ENCODE results near the gene DLST. TPM values are rescaled to one million over a fixed set of nuclear protein-coding genes. Genes with fewer than 3 reads are reported as not detected.

DLST gene
- total RNA-seq, 1 donor from 2014 or later = 48.2 TPM

DNA sequence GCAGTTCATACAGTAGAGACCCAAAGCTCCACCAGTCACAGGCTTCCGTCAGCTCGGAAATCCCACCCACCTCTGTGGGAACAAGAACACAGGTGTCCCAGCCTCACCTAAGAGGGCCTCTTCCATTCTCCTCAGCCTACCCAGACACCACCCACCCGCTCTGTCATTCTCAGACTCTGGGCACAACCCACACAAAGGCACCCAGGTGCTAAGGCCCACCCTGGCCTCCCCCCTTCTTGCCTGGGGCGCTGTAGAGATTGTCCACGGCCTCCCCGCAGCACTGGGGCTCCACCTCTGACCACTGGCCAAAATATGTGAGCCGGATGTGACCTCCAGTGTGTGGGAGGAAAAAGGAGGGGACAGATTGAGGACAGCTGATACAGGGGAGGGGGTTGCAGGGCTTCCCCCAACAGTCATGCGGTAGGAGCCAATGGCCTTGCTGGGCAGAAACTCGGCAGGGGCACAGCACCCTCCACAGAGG lies 27.2 kb downstream of the DLST start:
- H3K36me3 ChIP-seq (ENCODE audit: control insufficient read depth, insufficient read depth, low read length) = no peaks in the 10 kb centered on the region
- H3K4me3 ChIP-seq (ENCODE audit: low read depth, low read length) = no peak overlapping the region
- TF ChIP-seq, protein P1, sequence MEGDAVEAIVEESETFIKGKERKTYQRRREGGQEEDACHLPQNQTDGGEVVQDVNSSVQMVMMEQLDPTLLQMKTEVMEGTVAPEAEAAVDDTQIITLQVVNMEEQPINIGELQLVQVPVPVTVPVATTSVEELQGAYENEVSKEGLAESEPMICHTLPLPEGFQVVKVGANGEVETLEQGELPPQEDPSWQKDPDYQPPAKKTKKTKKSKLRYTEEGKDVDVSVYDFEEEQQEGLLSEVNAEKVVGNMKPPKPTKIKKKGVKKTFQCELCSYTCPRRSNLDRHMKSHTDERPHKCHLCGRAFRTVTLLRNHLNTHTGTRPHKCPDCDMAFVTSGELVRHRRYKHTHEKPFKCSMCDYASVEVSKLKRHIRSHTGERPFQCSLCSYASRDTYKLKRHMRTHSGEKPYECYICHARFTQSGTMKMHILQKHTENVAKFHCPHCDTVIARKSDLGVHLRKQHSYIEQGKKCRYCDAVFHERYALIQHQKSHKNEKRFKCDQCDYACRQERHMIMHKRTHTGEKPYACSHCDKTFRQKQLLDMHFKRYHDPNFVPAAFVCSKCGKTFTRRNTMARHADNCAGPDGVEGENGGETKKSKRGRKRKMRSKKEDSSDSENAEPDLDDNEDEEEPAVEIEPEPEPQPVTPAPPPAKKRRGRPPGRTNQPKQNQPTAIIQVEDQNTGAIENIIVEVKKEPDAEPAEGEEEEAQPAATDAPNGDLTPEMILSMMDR (IDR thresholded peaks at IDR 0.05; ENCODE audit: insufficient read depth, low read length, severe bottlenecking) = no peak
- FAIRE-seq (no peak), DNase-seq (ENCODE audit: low read depth) (no peak)
- no peaks in the 10 kb centered on the region for H3K27me3 ChIP-seq (ENCODE audit: control insufficient read depth, insufficient read depth, low read length)

GRCh38 chr14:74909501-74909900 lies 27.8 kb downstream of the DLST start:
- Histone ChIP-seq H3K4me3 (ENCODE audit: low read depth, low read length) (no peak overlapping the region), H3K27me3 (ENCODE audit: control insufficient read depth, insufficient read depth, low read length) (no peaks in the 10 kb centered on the region), H3K36me3 (ENCODE audit: control insufficient read depth, insufficient read depth, low read length) (no peaks in the 10 kb centered on the region)
- TF ChIP-seq, protein P1 (IDR thresholded peaks at IDR 0.05; ENCODE audit: insufficient read depth, low read length, severe bottlenecking) = no peak
- FAIRE-seq (no peak), DNase-seq (ENCODE audit: low read depth) (no peak)

DNA sequence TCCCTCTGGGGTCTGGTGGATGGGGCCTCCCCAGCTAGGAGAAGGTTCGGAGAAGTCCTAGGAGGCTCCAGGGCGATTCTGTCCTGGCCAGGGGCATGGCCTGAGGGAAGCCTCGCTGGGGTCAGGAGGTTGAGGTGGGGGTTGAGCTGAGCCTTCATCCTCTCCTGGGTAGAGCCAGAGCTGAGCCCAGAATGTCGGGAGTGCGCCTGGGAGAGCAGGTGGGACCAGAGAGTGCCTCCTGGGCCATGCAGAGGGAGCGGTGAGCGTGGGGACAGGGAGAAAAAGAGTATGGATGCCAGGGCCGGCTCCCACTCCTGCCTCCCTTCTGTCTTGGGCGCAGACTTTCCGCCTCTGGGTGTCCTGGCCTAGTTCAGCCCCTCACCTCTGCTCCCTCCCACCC lies 28.2 kb downstream of the DLST start:
- FAIRE-seq (no peak), DNase-seq (ENCODE audit: low read depth) (no peak)
- no peaks in the 10 kb centered on the region for H3K27me3 ChIP-seq (ENCODE audit: control insufficient read depth, insufficient read depth, low read length)
- no peaks in the 10 kb centered on the region for H3K36me3 ChIP-seq (ENCODE audit: control insufficient read depth, insufficient read depth, low read length)
- no peak overlapping the region for H3K4me3 ChIP-seq (ENCODE audit: low read depth, low read length)
- TF ChIP-seq, protein P1 (IDR thresholded peaks at IDR 0.05; ENCODE audit: insufficient read depth, low read length, severe bottlenecking) = no peak

DNA sequence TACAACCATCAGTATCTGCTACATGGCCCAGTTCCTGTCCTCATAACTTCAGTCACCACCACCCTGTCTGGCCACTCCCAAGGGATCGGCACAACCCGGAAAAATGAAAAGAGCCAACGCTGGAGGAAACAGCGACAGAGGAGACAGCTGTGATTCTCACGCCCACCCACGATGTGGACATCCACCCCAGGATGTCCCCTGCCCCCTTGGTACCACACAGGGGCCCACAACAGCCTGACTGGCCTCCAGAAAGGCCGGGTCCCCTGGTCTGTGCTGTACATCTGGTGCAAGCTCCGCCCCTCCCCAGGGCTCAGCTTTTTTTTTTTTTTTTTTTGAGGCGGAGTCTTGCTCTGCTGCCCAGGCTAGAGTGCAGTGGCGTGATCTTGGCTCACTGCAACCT lies 28.8 kb downstream of the DLST start:
- no peak for FAIRE-seq
- H3K36me3 ChIP-seq (ENCODE audit: control insufficient read depth, insufficient read depth, low read length) = no peaks in the 10 kb centered on the region
- no peak overlapping the region for H3K4me3 ChIP-seq (ENCODE audit: low read depth, low read length)
- H3K27me3 ChIP-seq (ENCODE audit: control insufficient read depth, insufficient read depth, low read length) = no peaks in the 10 kb centered on the region
- TF ChIP-seq, protein P1 (IDR thresholded peaks at IDR 0.05; ENCODE audit: insufficient read depth, low read length, severe bottlenecking) = no peak
- no peak for DNase-seq (ENCODE audit: low read depth)

DNA sequence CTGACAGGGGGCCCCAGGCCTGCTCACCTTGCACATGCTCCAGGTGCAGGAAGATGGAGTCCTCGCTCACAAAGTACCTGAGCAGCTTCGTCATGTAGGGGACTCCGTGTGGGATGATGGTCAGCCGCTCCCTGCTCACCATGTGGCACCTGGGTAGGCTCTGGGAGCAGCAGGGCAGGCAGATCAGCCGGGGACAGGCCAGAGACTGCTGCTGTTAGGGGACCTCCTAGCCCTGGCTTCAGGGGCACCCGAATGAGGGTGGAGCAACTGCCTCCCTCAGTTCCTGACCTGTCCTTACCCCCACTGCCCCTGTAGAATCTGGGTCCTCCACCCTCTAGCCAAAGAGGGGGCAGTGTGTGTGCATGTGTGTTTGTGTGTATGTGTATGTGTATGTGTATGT lies 29.5 kb downstream of the DLST start:
- FAIRE-seq = peak; percentile 82
- no peak for DNase-seq (ENCODE audit: low read depth)
- TF ChIP-seq, protein P1 (IDR thresholded peaks at IDR 0.05; ENCODE audit: insufficient read depth, low read length, severe bottlenecking) = no peak
- Histone ChIP-seq H3K36me3 (ENCODE audit: control insufficient read depth, insufficient read depth, low read length) (no peaks in the 10 kb centered on the region), H3K4me3 (ENCODE audit: low read depth, low read length) (no peak overlapping the region), H3K27me3 (ENCODE audit: control insufficient read depth, insufficient read depth, low read length) (no peaks in the 10 kb centered on the region)

DNA sequence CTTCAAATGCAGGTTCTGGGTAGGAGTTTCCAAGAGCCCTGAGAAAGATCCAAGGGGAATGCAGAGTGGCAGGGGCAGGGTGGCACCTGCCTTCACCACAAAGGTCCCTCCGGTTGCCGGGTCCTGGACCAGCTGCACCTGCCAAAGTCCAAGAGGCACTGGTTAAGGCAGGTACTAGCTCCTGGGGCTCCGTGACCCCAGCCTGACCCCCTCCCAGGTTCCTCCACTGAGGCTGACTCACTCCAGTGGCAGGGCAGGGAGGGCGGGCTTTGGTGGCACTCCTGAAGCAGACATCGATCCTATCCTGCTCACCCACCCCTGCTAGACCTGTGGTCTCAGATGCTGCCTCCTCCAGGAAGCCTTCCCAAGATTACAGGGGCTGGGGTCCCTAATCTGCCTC lies 30.0 kb downstream of the DLST start:
- DNase-seq (ENCODE audit: low read depth) (peak; percentile 12), FAIRE-seq (peak; percentile 60)
- H3K27me3 ChIP-seq (ENCODE audit: control insufficient read depth, insufficient read depth, low read length) = no peaks in the 10 kb centered on the region
- H3K4me3 ChIP-seq (ENCODE audit: low read depth, low read length) = no peak overlapping the region
- no peaks in the 10 kb centered on the region for H3K36me3 ChIP-seq (ENCODE audit: control insufficient read depth, insufficient read depth, low read length)
- TF ChIP-seq, protein P1 (IDR thresholded peaks at IDR 0.05; ENCODE audit: insufficient read depth, low read length, severe bottlenecking) = no peak
